ENCODE results near the gene SORBS1. TPM values are rescaled to one million over a fixed set of nuclear protein-coding genes. Genes with fewer than 3 reads are reported as not detected.

The SORBS1 gene
- total and polyA plus RNA-seq, 4 donors, result 33.2 to 71.3 (median 44.1) TPM

- no peaks in the 10 kb centered on the region for H3K36me3 ChIP-seq (ENCODE audit: control insufficient read depth in 4 of 4, insufficient read depth in 3 of 4, low read depth in 1 of 4, low read length in 3 of 4)
- TF ChIP-seq RAD21 (IDR thresholded peaks at IDR 0.05) (peak in 1 of 2 donors; percentile 46), HNF4A (conservative IDR thresholded peaks at IDR 0.05) (no peak)
- no peak for DNase-seq (ENCODE audit: low spot score)
- H3K9ac ChIP-seq (ENCODE audit: low read depth in 1 of 2, low read length in 2 of 2), result peak overlapping the region; percentile 67 to 93
- peaks cover 6 to 51% (median 28%) of the 10 kb centered on the region in 4 donors for H3K4me1 ChIP-seq (ENCODE audit: control insufficient read depth in 4 of 4, insufficient read depth in 4 of 4, low read length in 3 of 4)
- H3K27ac ChIP-seq (ENCODE audit: low read depth in 1 of 2, low read length in 2 of 2), result peak overlapping the region; percentile 91 to 99
- no peaks in the 10 kb centered on the region for H3K9me3 ChIP-seq (ENCODE audit: control insufficient read depth in 4 of 4, low read length in 3 of 4)
- no peak overlapping the region for H3K4me3 ChIP-seq (ENCODE audit: low read depth in 1 of 3, low read length in 3 of 3)
- no peaks in the 10 kb centered on the region for H3K27me3 ChIP-seq (ENCODE audit: control insufficient read depth in 4 of 4, insufficient read depth in 4 of 4, low read length in 3 of 4)
- 81% methylated on average over 2 of the region's 2 CpGs for WGBS
Measured at GRCh38 chr10:95456516-95456915, 104.7 kb downstream of the SORBS1 start.

- TF ChIP-seq EGR1 (IDR thresholded peaks at IDR 0.05; ENCODE audit: low read depth in 2 of 2) (no peak), FOXA1 (IDR thresholded peaks at IDR 0.05) (no peak), HNF4A (conservative IDR thresholded peaks at IDR 0.05) (no peak), ZBTB33 (IDR thresholded peaks at IDR 0.05) (no peak), REST (IDR thresholded peaks at IDR 0.05) (no peak), FOXA2 (IDR thresholded peaks at IDR 0.05) (no peak)
- no peak overlapping the region for H3K4me3 ChIP-seq (ENCODE audit: low read depth in 1 of 3, low read length in 3 of 3)
- peak overlapping the region in 1 of 2 donors; percentile 12 for H3K27ac ChIP-seq (ENCODE audit: low read depth in 1 of 2, low read length in 2 of 2)
- H3K9ac ChIP-seq (ENCODE audit: low read depth in 1 of 2, low read length in 2 of 2), result no peak overlapping the region
- no peaks in the 10 kb centered on the region for H3K9me3 ChIP-seq (ENCODE audit: control insufficient read depth in 4 of 4, low read length in 3 of 4)
- WGBS, result 87% methylated on average over 4 of the region's 4 CpGs
- H3K4me1 ChIP-seq (ENCODE audit: control insufficient read depth in 4 of 4, insufficient read depth in 4 of 4, low read length in 3 of 4), result peaks cover 6 to 56% (median 30%) of the 10 kb centered on the region in 4 donors
- no peaks in the 10 kb centered on the region for H3K36me3 ChIP-seq (ENCODE audit: control insufficient read depth in 4 of 4, insufficient read depth in 3 of 4, low read depth in 1 of 4, low read length in 3 of 4)
- no peak for DNase-seq (ENCODE audit: low spot score)
- H3K27me3 ChIP-seq (ENCODE audit: control insufficient read depth in 4 of 4, insufficient read depth in 4 of 4, low read length in 3 of 4), result no peaks in the 10 kb centered on the region
Measured at GRCh38 chr10:95454940-95455339, 106.2 kb downstream of the SORBS1 start.

DNA sequence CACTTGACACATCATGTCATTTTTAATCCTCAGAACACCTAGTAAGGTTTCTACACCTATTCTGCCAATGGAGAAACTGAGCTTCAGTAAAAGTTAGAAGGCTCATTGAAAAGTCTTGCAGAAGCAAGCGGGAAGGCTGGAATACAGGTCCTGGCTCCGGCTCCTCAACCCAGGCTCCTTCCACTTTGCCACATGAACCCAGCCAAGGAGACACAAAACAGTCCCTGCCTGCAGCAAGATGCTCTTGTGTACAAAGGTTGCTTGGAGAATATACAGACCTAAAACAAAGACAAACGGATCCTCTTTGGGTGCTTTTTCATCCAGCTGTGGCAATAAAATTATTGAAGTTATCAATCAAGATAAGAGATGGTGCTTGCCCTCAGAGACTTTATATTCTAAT is 106.8 kb downstream of the SORBS1 start:
- Histone ChIP-seq H3K36me3 (ENCODE audit: control insufficient read depth in 4 of 4, insufficient read depth in 3 of 4, low read depth in 1 of 4, low read length in 3 of 4) (no peaks in the 10 kb centered on the region), H3K4me3 (ENCODE audit: low read depth in 1 of 3, low read length in 3 of 3) (no peak overlapping the region), H3K9ac (ENCODE audit: low read depth in 1 of 2, low read length in 2 of 2) (no peak overlapping the region), H3K4me1 (ENCODE audit: control insufficient read depth in 4 of 4, insufficient read depth in 4 of 4, low read length in 3 of 4) (peaks cover under 1 to 51% (median 26%) of the 10 kb centered on the region in 4 donors), H3K27me3 (ENCODE audit: control insufficient read depth in 4 of 4, insufficient read depth in 4 of 4, low read length in 3 of 4) (no peaks in the 10 kb centered on the region), H3K9me3 (ENCODE audit: control insufficient read depth in 4 of 4, low read length in 3 of 4) (no peaks in the 10 kb centered on the region), H3K27ac (ENCODE audit: low read depth in 1 of 2, low read length in 2 of 2) (peak overlapping the region in 1 of 2 donors; percentile 18)
- WGBS, result 82% methylated on average over 3 of the region's 3 CpGs
- no peak for DNase-seq (ENCODE audit: low spot score)
- TF ChIP-seq FOXA1 (IDR thresholded peaks at IDR 0.05) (no peak), YY1 (IDR thresholded peaks at IDR 0.05) (no peak), HNF4G (IDR thresholded peaks at IDR 0.05) (no peak), HNF4A (conservative IDR thresholded peaks at IDR 0.05) (no peak)

Measured in liver (tissue), 9 donors.